SK-N-SH treated with all-trans-retinoic acid at 6 μM for 48 hours (cell line): ENCODE data around the gene KCNS1.

Experiments
- ATAC-seq: fragments of 200-7000 bp; cut with Tn5 transposase; 3 replicates; pipeline ENCODE4 v1.9.1; 2020; ENCODE audit warnings: mild to moderate bottlenecking, moderate library complexity
- BACH2 ChIP-seq: fragments of 250-450 bp; sonication (Bioruptor Pico); IDR thresholded peaks from 2 replicates; pipeline ENCODE4 v1.9.0; 2021; ENCODE audit warnings: mild to moderate bottlenecking, borderline replicate concordance
- CREB5 ChIP-seq: fragments of 250-450 bp; sonication (Bioruptor Pico); IDR thresholded peaks from 2 replicates; pipeline ENCODE4 v1.5.1; 2020; ENCODE audit warnings: low read depth, mild to moderate bottlenecking, moderate library complexity
- CSDC2 ChIP-seq: fragments of 250-450 bp; sonication (Bioruptor Pico); IDR thresholded peaks from 2 replicates; pipeline ENCODE4 v1.5.0; 2020; ENCODE audit warnings: mild to moderate bottlenecking, moderate library complexity
- ESRRG ChIP-seq: fragments of 250-450 bp; sonication (Bioruptor Pico); IDR thresholded peaks from 2 replicates; pipeline ENCODE4 v1.6.1; 2021; ENCODE audit warnings: mild to moderate bottlenecking
- GLIS3 ChIP-seq: fragments of 250-450 bp; sonication (Bioruptor Pico); IDR thresholded peaks from 2 replicates; pipeline ENCODE4 v1.5.0; 2020; ENCODE audit warnings: mild to moderate bottlenecking, moderate library complexity
- ISL1 ChIP-seq: fragments of 250-450 bp; sonication (Bioruptor Pico); IDR thresholded peaks from 2 replicates; pipeline ENCODE4 v2.1.2; 2022; ENCODE audit warnings: mild to moderate bottlenecking, moderate library complexity
- OSR1 ChIP-seq: fragments of 250-450 bp; sonication (Bioruptor Pico); IDR thresholded peaks from 2 replicates; pipeline ENCODE4 v1.8.0; 2022; ENCODE audit warnings: moderate library complexity, mild to moderate bottlenecking, inconsistent platforms
- PATZ1 ChIP-seq: fragments of 250-450 bp; sonication (Bioruptor Pico); IDR thresholded peaks from 2 replicates; pipeline ENCODE4 v1.8.0; 2020; ENCODE audit warnings: mild to moderate bottlenecking, moderate library complexity, borderline replicate concordance
- POU6F1 ChIP-seq: fragments of 250-450 bp; sonication (Bioruptor Pico); IDR thresholded peaks from 2 replicates; pipeline ENCODE4 v1.8.0; 2021; ENCODE audit warnings: low read depth, mild to moderate bottlenecking, moderate library complexity, borderline replicate concordance
- PPARA ChIP-seq: fragments of 250-450 bp; sonication (Bioruptor Pico); IDR thresholded peaks from 2 replicates; pipeline ENCODE4 v1.5.0; 2020; ENCODE audit warnings: mild to moderate bottlenecking, borderline replicate concordance
- RARB ChIP-seq: fragments of 250-450 bp; sonication (Bioruptor Pico); IDR thresholded peaks from 2 replicates; pipeline ENCODE4 v1.8.0; 2021; ENCODE audit warnings: mild to moderate bottlenecking, moderate library complexity
- SNAI2 ChIP-seq: fragments of 250-450 bp; sonication (Bioruptor Pico); IDR thresholded peaks from 2 replicates; pipeline ENCODE4 v1.5.0; 2020; ENCODE audit warnings: mild to moderate bottlenecking, moderate library complexity
- TCF4 ChIP-seq: fragments of 250-450 bp; sonication (Bioruptor Pico); IDR thresholded peaks from 2 replicates; pipeline ENCODE4 v1.8.0; 2021; ENCODE audit warnings: mild to moderate bottlenecking, moderate library complexity, borderline replicate concordance
- ZC3H10 ChIP-seq: fragments of 250-450 bp; sonication (Bioruptor Pico); IDR thresholded peaks from 2 replicates; pipeline ENCODE4 v1.5.1; 2021; ENCODE audit warnings: mild to moderate bottlenecking, moderate library complexity
- ZFP30 ChIP-seq: fragments of 450-650 bp; formaldehyde crosslinking; IDR thresholded peaks from 2 replicates; pipeline ENCODE4 v1.5.0; 2022; ENCODE audit warnings: mild to moderate bottlenecking, moderate library complexity
- ZNF565 ChIP-seq: fragments of 450-650 bp; formaldehyde crosslinking; conservative IDR thresholded peaks from 2 replicates; pipeline ENCODE4 v1.5.0; 2020; ENCODE audit warnings: low read depth, mild to moderate bottlenecking, moderate library complexity
- ZNF70 ChIP-seq: fragments of 450-650 bp; formaldehyde crosslinking; IDR thresholded peaks from 2 replicates; pipeline ENCODE4 v1.5.0; 2020; ENCODE audit warnings: mild to moderate bottlenecking, moderate library complexity
- ZNF8 ChIP-seq: fragments of 450-650 bp; formaldehyde crosslinking; IDR thresholded peaks from 2 replicates; pipeline ENCODE4 v1.5.0; 2020; ENCODE audit warnings: mild to moderate bottlenecking, moderate library complexity

The KCNS1 gene

GRCh38 chr20:45111285-45111684 lies 10.4 kb upstream of the KCNS1 start:
- ATAC-seq: no peak
- TF ChIP-seq SNAI2 (no peak), ISL1 (CRISPR knock-in tag) (no peak), CSDC2 (no peak), ZC3H10 (CRISPR knock-in tag) (no peak), CREB5 (CRISPR knock-in tag) (no peak), ZNF565 (CRISPR knock-in tag) (no peak), POU6F1 (CRISPR knock-in tag) (no peak), ZNF70 (CRISPR knock-in tag) (no peak), ZFP30 (CRISPR knock-in tag) (no peak), PATZ1 (CRISPR knock-in tag) (no peak), RARB (no peak), BACH2 (no peak)
- TF ChIP-seq, all 23 proteins: peak for 0

- TF ChIP-seq ESRRG: no peak
- TF ChIP-seq ZFP30 (CRISPR knock-in tag): no peak
- TF ChIP-seq CSDC2: no peak
- no peak for TF ChIP-seq ZNF565 (CRISPR knock-in tag)
- no peak for TF ChIP-seq ZNF8 (CRISPR knock-in tag)
- no peak for TF ChIP-seq CREB5 (CRISPR knock-in tag)
- TF ChIP-seq PATZ1 (CRISPR knock-in tag): no peak
- no peak for TF ChIP-seq SNAI2
- TF ChIP-seq PPARA: no peak
- no peak for TF ChIP-seq OSR1
- no peak for TF ChIP-seq TCF4
- TF ChIP-seq POU6F1 (CRISPR knock-in tag): no peak
- TF ChIP-seq, all 23 proteins: peak for 0
- ATAC-seq: no peak
These were observed 9.4 kb upstream of the KCNS1 start for GRCh38 chr20:45110301-45110700.

GRCh38 chr20:45109634-45110033 lies 8.7 kb upstream of the KCNS1 start:
- ATAC-seq: no peak
- TF ChIP-seq SNAI2 (no peak), PPARA (no peak)

- no peak for TF ChIP-seq GLIS3
- no peak for TF ChIP-seq RARB
- no peak for TF ChIP-seq POU6F1 (CRISPR knock-in tag)
- TF ChIP-seq TCF4: no peak
These were observed 4.4 kb upstream of the KCNS1 start for GRCh38 chr20:45105317-45105716.

More at GRCh38 chr20:45105317-45105716, 4.4 kb upstream of the KCNS1 start:
- ATAC-seq: peak; percentile 38
